IMR-90 (cell line): Measurements from ENCODE around the gene GREB1L. TPM values are rescaled to one million over a fixed set of nuclear protein-coding genes. Genes with fewer than 3 reads are reported as not detected.

Experiments
- ATAC-seq: fragments of 200-7000 bp; cut with Tn5 transposase; 2 replicates; pipeline ENCODE4 v1.9.1; 2020; ENCODE audit warnings: low read depth, mild to moderate bottlenecking, moderate library complexity
- BruUV-seq: library from RNA; stranded (reverse); fragments of 400-500 nt; replicated peaks from 2 replicates; lab custom pipeline; 2021; lab: Mats Ljungman, UMichigan
- CTCF ChIA-PET: fragments of 300-600 bp; formaldehyde crosslinking; extraction: SDS; loops from one replicate; lab custom pipeline; 2021; ENCODE audit warnings: antibody characterized with exemption; lab: Yijun Ruan, JAX
- POLR2A ChIA-PET: fragments of 300-600 bp; sonication (Branson Sonifier 250); formaldehyde crosslinking; loops from one replicate; lab custom pipeline; 2022; ENCODE audit warnings: antibody characterized with exemption; ENCODE audit not compliant: unreplicated experiment; lab: Charles Lee
- DNase-seq: peaks from one replicate; pipeline ENCODE4 v3.0.0; 2013
- H2AFZ ChIP-seq: replicated peaks from 2 replicates; pipeline ENCODE3; 2013; ENCODE audit warnings: low read length, mild to moderate bottlenecking; ENCODE audit not compliant: poor library complexity
- H2AK5ac ChIP-seq: 2 replicates; pipeline ENCODE4 v1.6.1; 2013; ENCODE audit warnings: low read depth, low read length, inconsistent platforms
- H2AK9ac ChIP-seq: replicated peaks from 2 replicates; pipeline ENCODE3; 2013; ENCODE audit warnings: mild to moderate bottlenecking, low read depth, low read length, moderate library complexity; ENCODE audit not compliant: poor library complexity
- H2BK120ac ChIP-seq: 2 replicates; pipeline ENCODE4 v1.6.1; 2013; ENCODE audit warnings: low read depth, low read length, inconsistent platforms
- H2BK15ac ChIP-seq: 3 replicates; pipeline ENCODE4 v1.6.1; 2013; ENCODE audit warnings: low read depth, low read length, inconsistent platforms
- H2BK20ac ChIP-seq: 2 replicates; pipeline ENCODE4 v1.6.1; 2013; ENCODE audit warnings: low read depth, mild to moderate bottlenecking, inconsistent platforms, low read length, moderate library complexity
- H2BK5ac ChIP-seq: 2 replicates; pipeline ENCODE4 v1.6.1; 2013; ENCODE audit warnings: mild to moderate bottlenecking, low read depth, low read length, inconsistent platforms; ENCODE audit not compliant: poor library complexity, severe bottlenecking
- H3K14ac ChIP-seq: replicated peaks from 2 replicates; pipeline ENCODE4 v1.6.1; 2013; ENCODE audit warnings: low read depth, low read length, inconsistent platforms
- H3K18ac ChIP-seq: 2 replicates; pipeline ENCODE4 v1.6.1; 2013; ENCODE audit warnings: low read depth, low read length, control low read depth
- H3K23ac ChIP-seq: 2 replicates; pipeline ENCODE4 v1.6.1; 2013; ENCODE audit warnings: low read depth, low read length, inconsistent platforms
- H3K27ac ChIP-seq: 2 replicates; pipeline ENCODE4 v1.5.1; 2013; ENCODE audit warnings: mild to moderate bottlenecking, control low read depth, low read length; ENCODE audit not compliant: insufficient read depth
- H3K27me3 ChIP-seq: 2 replicates; pipeline ENCODE4 v1.6.1; 2013; ENCODE audit warnings: low read length; ENCODE audit not compliant: control insufficient read depth, insufficient read depth
- H3K36me3 ChIP-seq: 2 replicates; pipeline ENCODE4 v1.6.1; 2013; ENCODE audit warnings: low read length, mixed read lengths; ENCODE audit not compliant: control insufficient read depth, insufficient read depth
- H3K4ac ChIP-seq: 2 replicates; pipeline ENCODE4 v1.6.1; 2013; ENCODE audit warnings: low read depth, low read length, inconsistent platforms
- H3K4me1 ChIP-seq: 2 replicates; pipeline ENCODE4 v1.6.1; 2013; ENCODE audit warnings: low read length, mixed read lengths; ENCODE audit not compliant: control insufficient read depth, insufficient read depth
- H3K4me2 ChIP-seq: 2 replicates; pipeline ENCODE4 v1.6.1; 2013; ENCODE audit warnings: low read depth, mild to moderate bottlenecking, control low read depth, low read length, moderate library complexity
- H3K4me3 ChIP-seq: 2 replicates; pipeline ENCODE4 v1.5.1; 2013; ENCODE audit warnings: low read depth, mild to moderate bottlenecking, control low read depth, low read length, moderate library complexity; ENCODE audit not compliant: insufficient read depth
- H3K56ac ChIP-seq: 2 replicates; pipeline ENCODE4 v1.6.1; 2013; ENCODE audit warnings: low read length, inconsistent platforms; ENCODE audit not compliant: insufficient read depth; ENCODE audit errors: extremely low read depth
- H3K79me1 ChIP-seq, 2 experiments: 2 replicates each; pipeline ENCODE4 v1.6.1; 2013; ENCODE audit warnings: low read length in 2 of 2, inconsistent platforms in 1 of 2, low read depth in 1 of 2
- H3K9ac ChIP-seq: 2 replicates; pipeline ENCODE4 v1.6.1; 2013; ENCODE audit warnings: low read depth, low read length, control low read depth
- H3K9me1 ChIP-seq: 2 replicates; pipeline ENCODE4 v1.6.1; 2013; ENCODE audit warnings: low read length, inconsistent platforms; ENCODE audit not compliant: insufficient read depth
- H3K9me3 ChIP-seq: 2 replicates; pipeline ENCODE4 v1.6.1; 2013; ENCODE audit warnings: low read length; ENCODE audit not compliant: control insufficient read depth, insufficient read depth
- H4K20me1 ChIP-seq: 2 replicates; pipeline ENCODE4 v1.6.1; 2013; ENCODE audit warnings: low read length, inconsistent platforms; ENCODE audit not compliant: insufficient read depth
- H4K5ac ChIP-seq: 2 replicates; pipeline ENCODE4 v1.6.1; 2013; ENCODE audit warnings: mild to moderate bottlenecking, low read depth, low read length, control low read depth
- H4K8ac ChIP-seq, 2 experiments: 2 replicates each; pipeline ENCODE4 v1.6.1; 2013; ENCODE audit warnings: low read depth in 2 of 2, low read length in 2 of 2, control low read depth in 1 of 2, inconsistent platforms in 1 of 2
- H4K91ac ChIP-seq: 2 replicates; pipeline ENCODE4 v1.6.1; 2013; ENCODE audit warnings: low read depth, low read length, inconsistent platforms; ENCODE audit not compliant: insufficient read depth
- BHLHE40 ChIP-seq: fragments of 150-350 bp; IDR thresholded peaks from 2 replicates; pipeline ENCODE4 v1.6.1; 2016; ENCODE audit warnings: mild to moderate bottlenecking, low read depth, low read length
- CEBPB ChIP-seq: IDR thresholded peaks from 2 replicates; pipeline ENCODE4 v1.6.1; 2012; ENCODE audit warnings: low read depth, low read length, improper control_type of control experiment
- CTCF ChIP-seq: conservative IDR thresholded peaks from 2 replicates; pipeline ENCODE4 v1.5.1; 2012; ENCODE audit warnings: mild to moderate bottlenecking, low read depth, low read length, improper control_type of control experiment
- FOS ChIP-seq: fragments of 150-350 bp; IDR thresholded peaks from 2 replicates; pipeline ENCODE4 v1.6.1; 2016; ENCODE audit warnings: low read depth, low read length
- MAFK ChIP-seq: IDR thresholded peaks from 2 replicates; pipeline ENCODE4 v1.6.1; 2012; ENCODE audit warnings: low read depth, low read length, improper control_type of control experiment
- NFE2L2 ChIP-seq: fragments of 150-350 bp; IDR thresholded peaks from 2 replicates; pipeline ENCODE4 v1.6.1; 2016; ENCODE audit warnings: low read depth, mild to moderate bottlenecking, low read length
- POLR2A ChIP-seq: IDR thresholded peaks from 2 replicates; pipeline ENCODE4 v1.6.1; 2012; ENCODE audit warnings: mild to moderate bottlenecking, low read depth, low read length
- RAD21 ChIP-seq: IDR thresholded peaks from 2 replicates; pipeline ENCODE4 v1.6.1; 2012; ENCODE audit warnings: low read length, improper control_type of control experiment
- RCOR1 ChIP-seq: IDR thresholded peaks from 2 replicates; pipeline ENCODE4 v1.6.1; 2012; ENCODE audit warnings: mild to moderate bottlenecking, low read length, improper control_type of control experiment; ENCODE audit not compliant: insufficient replicate concordance
- RFX5 ChIP-seq: IDR thresholded peaks from 2 replicates; pipeline ENCODE4 v1.8.0; 2012; ENCODE audit warnings: low read depth, mild to moderate bottlenecking, low read length, moderate library complexity
- SMC3 ChIP-seq: fragments of 150-350 bp; IDR thresholded peaks from 2 replicates; pipeline ENCODE4 v1.6.1; 2016; ENCODE audit warnings: low read depth, mild to moderate bottlenecking, antibody characterized with exemption, low read length, moderate library complexity
- USF2 ChIP-seq: fragments of 150-350 bp; IDR thresholded peaks from 2 replicates; pipeline ENCODE4 v1.6.1; 2017; ENCODE audit warnings: mild to moderate bottlenecking, antibody characterized with exemption, low read length, low read depth
- WGBS, 2 experiments: methylation state at CpG; one replicate each; pipeline versions ENCODE4 v1.1.5 to v1.1.7; 2013; ENCODE audit warnings: missing lambda C conversion rate in 2 of 2; ENCODE audit not compliant: insufficient read length in 1 of 2; ENCODE audit errors: extremely low coverage in 2 of 2; 5-methylcytosine and 5-hydroxymethylcytosine counted together
- dilution Hi-C: fragments of 300-500 bp; cut with HindIII; formaldehyde crosslinking; loops from one replicate; pipeline ENCODE4 v1.14.3; 2018; ENCODE audit warnings: low sequenced_read_pairs; ENCODE audit not compliant: unreplicated experiment
- in situ Hi-C: fragments of 300-500 bp; cut with MboI; formaldehyde crosslinking; loops from 3 replicates; pipeline ENCODE4 v1.14.3; 2019; ENCODE audit warnings: low sequenced_read_pairs, inconsistent platforms, mixed read lengths
- intact Hi-C: fragments of 100-400 bp; cut with micrococcal nuclease; formaldehyde crosslinking; loops from 2 replicates; pipeline ENCODE4 v1.10.0; 2022
- polyA plus RNA-seq, 3 experiments: library from polyadenylated mRNA; depleted of rRNA; stranded (reverse); fragments of >200 nt; gene quantifications; 2 replicates each; pipeline ENCODE4 v1.2.3, GENCODE V29; 2012; ENCODE audit warnings: low replicate concordance in 1 of 3
- total RNA-seq: library from RNA; depleted of rRNA; stranded (reverse); fragments of >200 nt; gene quantifications from 2 replicates; pipeline ENCODE4 v1.2.3, GENCODE V29; 2012

GREB1L gene
- total and polyA plus RNA-seq, 2 of the 4 experiments (the other 2 are of a cell fraction): under 0.01 to 0.02 TPM

- ATAC-seq: no peak
- Histone ChIP-seq H3K23ac (no peak overlapping the region), H3K18ac (no peak overlapping the region), H3K4me1 (no peaks in the 10 kb centered on the region), H3K9ac (no peak overlapping the region), H3K36me3 (no peaks in the 10 kb centered on the region), H3K14ac (no peak overlapping the region), H3K56ac (no peak overlapping the region), H3K79me1 (no peaks in the 10 kb centered on the region), H2BK15ac (no peak overlapping the region), H3K4me2 (no peak overlapping the region), H4K20me1 (no peaks in the 10 kb centered on the region), H2BK5ac (no peak overlapping the region), H3K27ac (no peak overlapping the region), H3K27me3 (peaks cover 6% of the 10 kb centered on the region; the same call in 1 of the 2 replicates), H3K4me3 (no peak overlapping the region), H2BK20ac (no peak overlapping the region), H2AK5ac (no peak overlapping the region), H3K9me1 (no peaks in the 10 kb centered on the region), H3K9me3 (no peaks in the 10 kb centered on the region), H3K4ac (no peak overlapping the region), H2BK120ac (no peak overlapping the region), H4K8ac (no peak overlapping the region), H2AK9ac (no peak overlapping the region), H4K5ac (no peak overlapping the region), H2AFZ (no peak overlapping the region), H4K91ac (no peak overlapping the region)
- no CpG with 5 or more reads among the region's 3 CpGs for WGBS, 2 experiments
- dilution Hi-C loops: no loop called here
- BruUV-seq: no TSS peak
- ChIA-PET POLR2A (interaction anchor here (0.5 kb wide), 1 partner anchor 12 kb away, joined by 16 read pairs; no protein-coding TSS in a partner anchor), CTCF (interaction anchor here (0.6 kb wide), 1 partner anchor 77 kb away, joined by 3 read pairs; no protein-coding TSS in a partner anchor)
- TF ChIP-seq CEBPB (no peak), BHLHE40 (no peak), USF2 (no peak), POLR2A (no peak), FOS (no peak), RFX5 (no peak), NFE2L2 (no peak), RCOR1 (no peak), RAD21 (no peak), CTCF (no peak), MAFK (no peak), SMC3 (no peak)
- in situ Hi-C loops: no loop called here
- DNase-seq: no peak
- intact Hi-C loops: no loop called here
Measured at GRCh38 chr18:21265971-21266673, 24.1 kb downstream of the GREB1L start.
